HG03039 (cell line): ENCODE measurements around the gene CCSER1.

Experiments used
- ATAC-seq: cut with Tn5 transposase; IDR thresholded peaks from one replicate; pipeline ENCODE4 v1.9.1; 2021; ENCODE audit warnings: mild to moderate bottlenecking, moderate library complexity; ENCODE audit not compliant: unreplicated experiment

The CCSER1 gene

DNA sequence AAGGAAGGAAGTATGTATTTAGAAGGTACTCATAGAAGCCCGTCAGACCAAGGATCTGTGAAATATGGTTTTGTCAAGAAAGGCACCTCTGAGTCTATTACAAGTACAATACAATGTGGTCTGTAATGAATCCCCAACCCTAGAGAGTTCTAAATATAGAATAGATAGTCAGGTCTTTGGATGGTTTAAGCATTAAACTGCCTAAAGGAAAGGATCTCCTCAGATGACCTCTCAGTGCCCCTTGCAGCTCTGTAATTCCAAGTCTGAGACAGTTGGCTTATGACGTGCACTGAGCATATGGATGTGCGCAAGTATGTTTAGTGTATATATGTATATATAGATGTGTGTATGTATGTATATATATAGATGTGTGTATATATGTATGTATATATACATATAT lies 62.0 kb downstream of the CCSER1 start:
- ATAC-seq = no peak

DNA sequence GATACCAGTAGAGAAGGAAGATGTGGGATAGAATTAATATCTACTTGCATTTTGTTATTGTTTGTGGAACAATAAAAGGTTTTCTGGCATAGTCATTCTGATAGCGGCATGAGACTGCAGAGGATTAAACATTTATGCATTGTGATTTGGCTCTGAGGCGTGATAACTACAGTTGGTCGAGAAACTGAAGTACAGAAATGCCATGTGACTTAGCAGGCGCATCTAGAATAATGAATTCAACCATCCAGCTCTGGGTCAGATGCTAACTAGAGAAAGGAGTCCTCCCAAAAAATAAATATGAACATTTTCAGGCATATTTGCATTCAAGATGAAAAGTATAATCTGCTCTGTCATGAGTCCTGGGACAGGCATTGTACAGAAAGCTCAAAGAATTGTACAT lies 62.8 kb downstream of the CCSER1 start:
- ATAC-seq = no peak

DNA sequence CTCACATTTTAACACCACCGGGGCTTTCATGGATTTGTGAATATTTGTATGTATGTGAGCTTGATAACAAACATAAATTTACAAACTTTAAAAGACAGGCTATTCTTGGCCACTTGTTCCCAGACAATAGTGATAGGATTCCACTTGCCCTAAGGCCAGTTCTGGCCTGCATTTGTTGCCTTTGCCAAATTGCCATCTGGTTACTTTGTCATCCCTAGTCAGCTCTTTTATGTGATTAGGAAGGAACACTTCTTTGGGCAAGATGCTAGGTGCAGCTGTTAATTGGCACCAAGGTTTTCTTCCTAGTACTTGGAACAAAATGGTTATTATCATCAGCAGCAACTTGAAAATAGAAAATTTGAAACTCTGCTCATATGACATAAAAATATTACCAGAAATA lies 63.3 kb downstream of the CCSER1 start:
- ATAC-seq = no peak

DNA sequence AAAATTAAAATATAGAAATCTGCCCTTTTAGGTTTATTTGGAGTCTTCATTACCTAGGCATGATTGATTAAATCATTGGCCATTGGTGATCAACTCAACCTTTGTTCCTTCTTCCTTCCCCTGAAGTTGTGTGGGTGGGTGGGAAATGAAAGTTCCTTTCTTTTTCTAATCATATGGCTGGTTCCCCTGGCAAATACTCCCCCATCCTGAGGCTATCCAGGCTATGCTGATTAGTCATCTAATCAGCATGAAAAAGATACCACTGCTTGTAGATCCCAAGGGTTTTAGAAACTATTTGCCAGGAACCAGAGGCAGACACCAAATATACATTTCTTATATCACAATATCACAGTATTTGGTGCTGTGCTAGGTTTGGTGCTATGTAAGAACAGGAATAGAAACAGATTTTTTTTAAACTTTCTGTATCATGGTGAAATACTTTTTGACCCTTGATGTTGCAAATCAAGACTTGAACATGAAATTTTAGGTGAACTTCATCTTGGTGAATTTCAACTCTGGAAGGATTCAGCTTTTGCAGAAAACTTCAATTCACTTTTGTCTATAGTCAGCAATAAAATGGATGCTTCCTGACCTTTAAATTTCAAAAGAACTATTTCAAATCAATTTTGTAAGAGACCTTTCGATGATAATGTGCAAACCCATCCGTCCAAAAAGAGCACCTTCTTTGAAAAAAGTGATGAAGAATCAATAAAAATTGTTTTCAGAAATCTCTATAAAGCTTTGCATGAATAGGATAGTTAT lies 71.1 kb downstream of the CCSER1 start:
- ATAC-seq = no peak

DNA sequence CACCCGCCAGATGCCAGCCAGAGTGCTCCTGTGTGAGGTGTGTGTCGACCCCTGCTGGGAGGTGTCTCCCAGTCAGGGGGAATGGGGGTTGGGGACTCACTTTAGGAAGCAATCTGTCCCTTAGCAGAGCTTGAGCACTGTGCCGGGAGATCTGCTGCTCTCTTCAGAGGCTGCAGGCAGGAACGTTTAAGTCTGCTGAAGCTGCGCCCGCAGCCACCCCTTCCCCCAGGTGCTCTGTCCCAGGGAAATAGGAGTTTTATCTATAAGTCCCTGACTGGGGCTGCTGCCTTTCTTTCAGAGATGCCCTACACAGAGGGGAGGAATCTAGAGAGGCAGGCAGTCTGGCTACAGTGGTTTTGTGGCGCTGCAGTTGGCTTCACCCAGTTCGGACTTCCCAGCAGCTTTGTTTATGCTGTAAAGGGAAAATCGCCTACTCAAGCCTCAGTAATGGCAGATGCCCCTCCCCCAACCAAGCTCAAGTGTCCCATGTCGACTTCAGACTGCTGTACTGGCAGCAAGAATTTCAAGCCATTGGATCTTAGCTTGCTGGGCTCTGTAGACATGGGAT lies 80.8 kb downstream of the CCSER1 start:
- ATAC-seq = no peak

DNA sequence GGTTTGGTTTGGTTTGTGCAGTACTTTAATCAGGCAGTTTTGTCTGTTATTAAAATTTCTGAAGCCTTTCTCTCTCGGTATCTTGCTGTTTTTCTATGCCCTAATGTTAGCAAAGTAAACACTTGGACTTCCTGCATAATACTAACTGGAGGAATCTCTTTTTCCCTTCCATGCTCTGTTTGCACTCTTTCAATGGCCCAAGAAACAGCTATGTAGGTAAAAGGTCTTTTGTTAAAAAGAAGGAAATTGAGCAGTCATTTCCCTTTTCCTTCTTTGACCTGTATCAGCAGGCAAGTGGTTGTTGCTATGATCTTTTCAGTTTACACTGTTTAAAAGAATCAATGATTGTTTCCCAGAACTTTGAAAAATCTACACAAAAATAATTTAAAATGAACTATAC lies 82.7 kb downstream of the CCSER1 start:
- no peak for ATAC-seq

DNA sequence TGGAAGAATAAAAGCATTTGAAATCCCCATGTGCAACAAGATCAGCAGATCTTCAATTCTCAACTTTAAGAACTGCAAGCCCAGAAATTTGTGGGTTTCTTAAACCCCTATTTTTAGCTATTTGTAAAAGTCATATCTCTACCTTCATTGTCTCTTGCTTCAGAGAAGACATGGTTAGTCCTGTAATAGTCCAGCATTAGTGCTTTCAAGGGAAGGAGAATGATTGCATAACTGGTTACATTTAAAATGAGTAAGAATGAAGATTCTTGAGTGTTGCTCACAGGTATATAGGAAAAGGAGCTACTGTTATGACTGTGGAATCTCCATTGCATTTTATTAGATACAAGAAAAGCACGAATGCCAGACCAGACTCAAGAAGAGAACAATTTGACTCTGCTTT lies 84.0 kb downstream of the CCSER1 start:
- no peak for ATAC-seq

DNA sequence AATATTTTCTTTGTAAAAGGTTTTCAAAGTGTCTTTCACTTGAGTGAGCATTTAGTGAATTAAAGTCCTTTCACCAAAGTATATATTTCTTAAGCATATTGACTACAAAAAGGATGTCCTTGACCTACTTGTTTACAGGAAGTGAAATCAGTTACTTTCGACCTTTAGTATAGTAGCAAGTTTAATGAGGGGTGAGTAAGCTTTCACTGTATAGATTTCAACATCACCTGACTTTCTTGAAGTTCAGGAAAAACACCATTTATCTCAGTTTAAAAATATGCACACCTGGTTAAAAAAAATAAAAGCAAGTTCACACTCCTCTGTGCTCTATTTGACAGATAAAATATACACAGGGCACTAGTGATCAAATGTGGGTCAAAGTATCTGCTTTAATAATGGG lies 88.1 kb downstream of the CCSER1 start:
- ATAC-seq = no peak

DNA sequence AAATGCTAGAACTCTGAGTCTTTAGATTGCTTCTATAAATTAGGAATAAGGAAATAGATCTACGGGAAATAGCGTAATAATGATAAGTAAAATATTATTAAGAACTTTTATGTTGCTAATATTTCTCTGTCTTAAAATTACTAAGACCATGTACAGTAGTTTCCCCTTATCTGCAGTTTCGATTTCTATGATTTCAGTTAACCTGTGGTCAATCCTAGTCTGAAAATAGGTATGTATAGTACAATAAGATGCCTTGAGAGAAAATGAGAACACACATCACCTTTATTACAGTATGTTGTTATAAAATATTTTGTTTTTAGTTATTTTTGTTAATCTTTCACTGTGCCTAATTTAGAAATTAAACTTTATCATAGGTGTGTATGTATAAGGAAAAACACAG lies 92.6 kb downstream of the CCSER1 start:
- ATAC-seq = no peak

DNA sequence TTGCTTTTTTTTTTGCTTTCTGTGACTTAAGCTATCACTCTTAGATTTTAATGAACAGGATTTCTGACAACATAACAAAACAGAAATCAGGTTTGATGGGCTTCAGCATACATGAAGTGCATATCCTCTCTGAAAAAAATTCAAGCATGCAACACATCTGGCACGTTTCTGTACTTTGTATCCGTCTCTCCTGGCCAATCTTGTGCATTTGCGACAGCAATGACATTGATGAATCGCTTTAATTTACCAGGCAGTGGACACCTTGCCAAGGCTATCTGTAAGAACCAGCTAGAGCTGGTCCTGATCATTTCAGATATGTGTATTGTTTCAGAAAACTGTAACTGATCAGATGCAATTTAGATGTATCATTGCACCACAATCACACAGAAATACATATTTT lies 93.3 kb downstream of the CCSER1 start:
- no peak for ATAC-seq

DNA sequence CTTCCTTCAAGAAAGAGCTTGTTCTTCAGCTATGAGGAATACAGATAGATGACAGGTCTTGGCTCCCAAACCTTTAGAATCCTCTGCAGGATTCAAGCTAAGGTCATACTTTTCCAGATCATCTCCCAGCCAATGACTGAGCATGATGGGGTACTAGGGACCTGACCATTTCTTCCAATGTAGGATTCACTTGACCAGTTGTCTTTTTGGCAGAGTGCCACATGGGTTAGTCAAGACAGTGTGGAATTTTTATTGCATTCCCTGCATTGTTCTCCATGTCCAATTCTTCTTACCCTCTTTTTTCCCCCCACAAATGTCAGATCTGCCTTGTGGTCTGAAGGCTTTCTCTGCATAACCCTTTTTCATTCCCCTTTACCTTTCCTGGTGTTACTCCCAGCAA lies 99.5 kb downstream of the CCSER1 start:
- no peak for ATAC-seq

DNA sequence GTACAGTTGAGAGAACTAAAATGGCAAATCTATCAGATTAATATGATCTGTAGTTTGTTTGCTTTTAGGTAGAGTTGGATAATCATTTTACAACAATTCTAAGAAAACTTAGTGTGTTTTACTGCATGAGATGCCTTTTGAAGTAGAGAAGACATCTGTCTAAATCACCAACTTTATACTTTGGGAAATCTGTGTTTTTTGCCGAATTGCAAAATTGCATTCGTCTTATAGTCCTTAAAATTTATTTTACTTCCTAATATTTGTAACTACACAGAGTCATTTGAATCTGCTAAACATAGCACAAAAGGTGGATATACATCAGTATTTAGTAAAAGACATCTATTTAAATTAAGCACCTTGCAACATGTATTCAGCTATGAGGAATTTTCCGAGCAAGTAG lies 100.0 kb downstream of the CCSER1 start:
- ATAC-seq = no peak

DNA sequence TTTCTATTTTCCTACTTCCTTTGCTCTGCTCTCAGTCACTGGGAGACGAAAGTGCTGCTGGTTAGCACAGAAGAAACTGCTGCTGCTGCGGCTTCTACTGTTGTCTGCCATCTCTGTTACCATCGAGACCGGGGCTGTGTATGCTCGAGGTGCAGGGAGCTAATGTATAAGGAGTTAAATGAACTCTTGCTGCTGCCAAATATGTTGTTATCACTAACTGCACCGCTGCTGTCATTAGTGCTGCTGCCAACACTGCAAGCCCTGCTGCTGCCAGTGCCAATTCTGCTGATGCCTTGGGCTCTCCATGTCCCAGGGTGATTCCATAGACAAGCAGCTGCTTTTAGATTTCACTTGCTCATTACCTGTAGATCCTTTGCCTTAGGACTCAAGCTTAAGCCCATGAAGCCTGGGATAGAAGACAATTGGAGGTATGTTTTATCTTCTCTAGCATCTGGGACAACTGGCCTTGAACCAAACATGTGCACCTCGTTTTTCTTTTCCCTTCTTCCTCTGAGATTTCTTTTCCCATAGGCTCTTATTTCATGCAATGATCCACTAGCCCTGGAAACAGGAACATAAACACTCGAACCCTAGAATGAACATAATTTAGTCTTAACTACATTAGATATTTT lies 107.8 kb downstream of the CCSER1 start:
- ATAC-seq = no peak

DNA sequence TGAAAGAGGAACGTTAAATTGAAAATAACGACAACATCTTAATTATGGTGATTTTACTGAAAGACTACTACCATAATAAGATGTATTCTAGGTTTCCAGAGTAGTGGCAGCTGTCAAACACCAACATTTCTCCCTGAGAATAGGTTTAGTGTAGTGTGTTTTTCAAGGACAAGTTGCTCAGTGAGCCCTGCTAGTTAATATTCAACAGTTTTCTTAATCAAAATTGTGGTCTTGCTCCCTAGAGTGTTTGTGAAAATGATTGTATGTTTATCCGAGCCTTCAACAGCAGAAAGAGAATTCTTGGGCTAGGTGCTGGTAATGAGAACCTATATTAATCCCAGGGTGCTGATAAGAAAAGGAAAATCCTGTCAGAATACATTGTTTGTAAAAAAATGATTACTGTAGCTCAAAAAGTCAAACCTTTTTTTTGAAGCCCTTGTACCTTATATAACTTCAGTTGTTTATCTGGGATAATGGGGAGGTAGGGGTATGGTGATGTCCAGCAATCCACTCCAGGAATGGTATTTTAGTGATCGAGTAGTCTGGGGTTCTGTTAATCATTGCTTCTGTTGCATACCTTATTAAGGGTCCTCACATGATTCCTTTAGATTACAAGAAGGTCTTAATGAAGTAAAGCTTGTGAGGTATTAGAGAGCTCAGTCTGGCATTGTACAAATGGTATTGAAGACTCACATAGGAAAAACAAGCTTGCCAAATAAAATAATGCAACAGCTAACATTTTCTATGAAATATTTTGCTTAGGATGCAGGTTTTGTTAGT lies 110.7 kb downstream of the CCSER1 start:
- ATAC-seq = no peak

DNA sequence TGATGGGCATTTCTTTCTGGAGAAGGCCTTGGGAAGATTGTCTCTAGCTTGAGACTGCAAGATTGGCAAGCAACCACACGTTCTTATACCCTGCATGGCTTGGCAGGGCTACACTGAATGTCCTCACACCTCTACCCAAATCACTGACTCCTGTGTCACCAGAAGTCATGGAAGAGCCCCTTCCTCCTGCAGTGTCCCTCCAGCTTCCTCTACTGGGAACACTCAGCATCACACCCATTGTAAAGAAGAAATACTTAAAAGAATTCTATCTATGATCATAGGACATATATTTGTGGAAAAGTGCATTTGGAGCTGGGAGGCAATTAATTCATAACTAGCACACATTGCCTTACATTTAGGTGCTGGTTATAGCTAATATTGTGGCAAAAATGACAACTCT lies 113.1 kb downstream of the CCSER1 start:
- no peak for ATAC-seq

DNA sequence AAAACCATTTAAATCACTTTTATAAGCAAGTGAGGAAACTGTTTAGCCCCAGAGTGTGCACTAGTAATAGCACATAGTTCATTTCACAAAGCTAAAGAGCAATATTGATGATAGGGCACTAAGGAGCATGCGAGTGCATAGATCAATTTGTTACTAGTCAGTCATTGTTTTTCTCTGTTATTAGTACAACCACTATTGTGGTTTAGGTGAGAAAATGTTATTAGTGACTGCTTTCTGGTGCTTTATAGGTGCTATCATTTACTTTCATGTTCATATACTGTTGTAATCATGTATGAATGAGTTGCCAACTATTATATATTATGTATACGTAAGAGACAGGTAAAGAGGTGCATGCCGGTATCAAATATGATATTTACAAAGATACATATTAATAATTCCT lies 113.8 kb downstream of the CCSER1 start:
- no peak for ATAC-seq

DNA sequence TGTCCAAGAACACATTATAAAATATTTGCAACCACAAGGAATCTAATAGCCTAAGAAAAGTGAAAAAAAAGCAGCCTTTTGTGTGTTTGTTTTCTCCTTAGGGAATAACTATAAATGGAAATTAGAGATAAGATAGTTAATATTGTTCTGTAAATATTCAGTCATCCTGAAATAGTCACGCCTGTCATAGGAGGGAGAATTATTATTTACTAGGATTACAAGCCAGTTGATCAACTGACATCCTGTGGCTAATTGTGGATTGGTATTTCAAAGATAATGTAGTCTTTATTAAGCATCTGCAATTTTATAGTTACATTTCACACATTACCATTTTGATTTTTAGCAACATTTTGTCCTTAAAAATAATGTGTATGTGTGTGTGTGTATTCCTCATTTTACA lies 118.6 kb downstream of the CCSER1 start:
- ATAC-seq = no peak

DNA sequence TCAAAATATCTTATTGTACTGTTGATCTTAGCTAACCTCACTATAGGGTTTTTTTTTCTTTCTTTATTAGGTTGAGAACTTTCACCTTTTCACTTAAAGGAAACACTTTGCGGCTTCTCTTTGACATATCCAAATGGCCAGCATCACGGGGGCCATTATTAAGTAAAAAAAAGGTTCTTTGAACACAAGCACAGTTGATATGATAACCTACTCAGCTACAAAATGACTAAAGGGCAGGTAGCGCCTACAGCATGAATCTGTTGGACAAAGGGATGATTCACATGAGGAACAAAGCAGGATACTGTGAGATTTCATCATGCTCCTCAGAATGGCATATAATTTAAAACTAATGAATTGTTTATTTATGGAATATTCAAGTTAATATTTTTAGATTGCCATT lies 119.6 kb downstream of the CCSER1 start:
- no peak for ATAC-seq

DNA sequence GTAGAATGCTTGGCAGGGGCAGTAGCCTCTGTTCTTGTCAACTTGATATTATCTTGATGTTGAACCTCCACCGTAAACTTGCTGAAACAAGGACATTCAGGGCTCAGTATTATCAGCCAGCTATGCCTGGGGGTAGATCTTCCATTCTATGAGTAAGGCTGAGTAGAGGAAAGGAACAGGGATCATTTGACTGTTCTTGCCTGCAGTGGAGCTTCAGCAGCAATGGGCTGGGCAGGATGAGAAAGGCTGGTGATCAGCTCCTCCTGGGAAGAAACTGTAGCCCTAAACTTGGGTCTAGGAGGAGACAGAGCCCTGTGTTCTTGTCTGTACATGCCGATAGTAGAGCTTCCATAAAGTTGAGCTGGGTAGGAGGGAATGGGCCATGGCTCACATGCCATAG lies 127.2 kb downstream of the CCSER1 start:
- no peak for ATAC-seq

DNA sequence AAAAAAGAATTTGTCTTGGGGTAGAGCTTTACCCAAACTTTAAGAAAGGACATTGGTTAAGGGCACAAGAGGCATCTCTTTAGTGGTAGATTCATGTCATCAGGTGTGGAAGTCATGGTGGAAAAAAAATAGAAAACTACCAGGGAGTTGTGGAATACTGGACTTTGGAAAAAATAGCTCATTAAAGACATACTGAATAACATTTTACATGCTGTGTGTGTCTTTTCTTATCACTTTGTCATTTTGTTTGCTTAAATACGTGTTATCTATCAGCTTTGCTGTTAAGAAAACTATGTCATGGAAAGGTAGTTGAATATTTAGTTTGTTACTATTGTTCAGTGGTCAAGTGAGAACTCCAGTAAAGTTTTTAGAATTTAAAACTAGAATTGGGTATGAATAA lies 147.0 kb downstream of the CCSER1 start:
- ATAC-seq = no peak

DNA sequence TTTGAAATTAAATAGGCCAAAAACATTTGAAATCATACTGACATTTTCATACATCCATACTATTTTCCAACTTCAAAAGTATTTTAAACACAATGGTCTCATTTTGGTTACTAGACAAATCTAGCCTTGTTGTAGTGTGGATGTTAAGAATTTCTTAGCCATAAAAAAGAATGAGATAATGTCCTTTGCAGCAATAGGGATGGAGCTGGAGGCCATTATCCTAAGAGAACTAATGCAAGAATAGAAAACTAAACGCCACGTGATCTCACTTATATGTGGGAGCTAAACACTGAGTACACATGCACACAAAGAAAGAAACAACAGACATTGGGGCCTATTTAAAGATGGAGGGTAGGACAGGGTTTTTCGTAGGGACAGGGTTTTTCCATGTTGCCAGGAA lies 153.8 kb downstream of the CCSER1 start:
- no peak for ATAC-seq
